CD4-positive, alpha-beta T cell treated with Interleukin-2 at 100 ng/mL for 4 hours (primary cell): ENCODE data around the gene NEBL.

Experiments used
- DNase-seq: peaks from one replicate; pipeline ENCODE4 v3.0.0-alpha.2; 2020; ENCODE audit warnings: low spot score

NEBL gene

GRCh38 chr10:20863008-20863407, 34.1 kb downstream of the NEBL start:
- no peak for DNase-seq

- DNase-seq, result no peak
These were observed 38.6 kb downstream of the NEBL start for GRCh38 chr10:20858292-20859124.

- DNase-seq, result no peak
These were observed 40.6 kb downstream of the NEBL start for GRCh38 chr10:20856484-20856883.

- no peak for DNase-seq
These were observed 41.6 kb downstream of the NEBL start for GRCh38 chr10:20855398-20856038.

GRCh38 chr10:20853276-20853675, 43.8 kb downstream of the NEBL start:
- DNase-seq, result no peak

GRCh38 chr10:20852303-20852702, 44.8 kb downstream of the NEBL start:
- DNase-seq, result no peak

GRCh38 chr10:20847512-20847911, 49.6 kb downstream of the NEBL start:
- DNase-seq, result no peak

- DNase-seq, result no peak
These were observed 50.8 kb downstream of the NEBL start for GRCh38 chr10:20846263-20846662.

- DNase-seq, result no peak
These were observed 55.7 kb downstream of the NEBL start for GRCh38 chr10:20841419-20841818.

GRCh38 chr10:20839910-20840309, 57.2 kb downstream of the NEBL start:
- DNase-seq, result no peak

- DNase-seq, result no peak
These were observed 58.0 kb downstream of the NEBL start for GRCh38 chr10:20839141-20839540.

GRCh38 chr10:20836401-20836800, 60.7 kb downstream of the NEBL start:
- no peak for DNase-seq

GRCh38 chr10:20835335-20835734, 61.8 kb downstream of the NEBL start:
- DNase-seq, result no peak

- no peak for DNase-seq
These were observed 62.3 kb downstream of the NEBL start for GRCh38 chr10:20834825-20835224.

GRCh38 chr10:20822825-20823224, 74.3 kb downstream of the NEBL start:
- DNase-seq, result no peak

GRCh38 chr10:20817646-20818045, 79.5 kb downstream of the NEBL start:
- no peak for DNase-seq

- DNase-seq, result no peak
These were observed 80.0 kb downstream of the NEBL start for GRCh38 chr10:20817116-20817515.

- DNase-seq, result no peak
These were observed 83.0 kb downstream of the NEBL start for GRCh38 chr10:20814116-20814515.

- DNase-seq, result no peak
These were observed 86.0 kb downstream of the NEBL start for GRCh38 chr10:20811131-20811530.

GRCh38 chr10:20809631-20810030, 87.5 kb downstream of the NEBL start:
- no peak for DNase-seq

GRCh38 chr10:20806487-20806886, 90.6 kb downstream of the NEBL start:
- DNase-seq, result no peak

- no peak for DNase-seq
These were observed 99.8 kb downstream of the NEBL start for GRCh38 chr10:20797290-20797689.

- no peak for DNase-seq
These were observed 101.7 kb downstream of the NEBL start for GRCh38 chr10:20795391-20795790.

GRCh38 chr10:20785174-20785573, 111.9 kb downstream of the NEBL start:
- DNase-seq, result no peak
